GM12878 (cell line): ENCODE results near the gene SLC25A48. TPM values are rescaled to one million over a fixed set of nuclear protein-coding genes. Genes with fewer than 3 reads are reported as not detected.

Source experiments
- ATAC-seq: fragments of 200-7000 bp; cut with Tn5 transposase; 3 replicates; pipeline ENCODE4 v1.9.1; 2020; ENCODE audit warnings: mild to moderate bottlenecking, moderate library complexity
- BruUV-seq: library from RNA; stranded (reverse); fragments of 400-500 nt; replicated peaks from 2 replicates; lab custom pipeline; 2021; lab: Mats Ljungman, UMichigan
- CTCF ChIA-PET: fragments of 300-600 bp; sonication (Branson Sonifier 250); formaldehyde crosslinking; extraction: SDS; loops from one replicate; lab custom pipeline; 2021; ENCODE audit warnings: inconsistent platforms; lab: Yijun Ruan, JAX
- POLR2A ChIA-PET: fragments of 350-600 bp; formaldehyde crosslinking; extraction: SDS; loops from one replicate; lab custom pipeline; 2021; ENCODE audit warnings: inconsistent platforms; lab: Charles Lee
- RAD21 ChIA-PET: fragments of 300-600 bp; sonication (Branson Sonifier 250); formaldehyde crosslinking; loops from one replicate; lab custom pipeline; 2023; ENCODE audit warnings: antibody characterized with exemption; ENCODE audit not compliant: unreplicated experiment; lab: Charles Lee
- SMC1A ChIA-PET: fragments of 300-600 bp; sonication (Branson Sonifier 250); formaldehyde crosslinking; loops from one replicate; lab custom pipeline; 2023; ENCODE audit not compliant: unreplicated experiment, uncharacterized antibody; lab: Charles Lee
- DNase-seq: peaks from one replicate; pipeline ENCODE4 v3.0.0-alpha.2; 2011; ENCODE audit warnings: low read depth, low spot score
- FAIRE-seq: peaks from 3 replicates; lab custom pipeline; 2011; peaks lifted over from hg19 to GRCh38; lab: Jason Lieb, UNC
- H2AFZ ChIP-seq: 2 replicates; pipeline ENCODE4 v1.6.0; 2011; ENCODE audit warnings: low read depth, low read length, control low read depth; ENCODE audit not compliant: control insufficient read depth
- H3K27ac ChIP-seq: 2 replicates; pipeline ENCODE4 v1.5.1; 2011; ENCODE audit warnings: control low read depth; ENCODE audit not compliant: control insufficient read depth, insufficient read depth
- H3K27me3 ChIP-seq, 2 experiments: replicated peaks in 1 of 2; 2 replicates each; pipeline versions ENCODE4 v1.6.0 to v1.6.1; 2011; ENCODE audit warnings: low read length in 1 of 2; ENCODE audit not compliant: control insufficient read depth in 2 of 2, insufficient read depth in 2 of 2
- H3K36me3 ChIP-seq, 2 experiments: 2 replicates each; pipeline ENCODE4 v1.5.1; 2011; ENCODE audit warnings: low read length in 1 of 2; ENCODE audit not compliant: control insufficient read depth in 2 of 2, insufficient read depth in 2 of 2
- H3K4me1 ChIP-seq: 2 replicates; pipeline ENCODE4 v1.6.1; 2011; ENCODE audit warnings: mild to moderate bottlenecking, low read length, moderate library complexity, mixed read lengths; ENCODE audit not compliant: control insufficient read depth, insufficient read depth
- H3K4me2 ChIP-seq: 2 replicates; pipeline ENCODE4 v1.6.0; 2011; ENCODE audit warnings: control low read depth; ENCODE audit not compliant: control insufficient read depth, insufficient read depth
- H3K4me3 ChIP-seq: fragments of 200-600 bp; sonication (generic); 2 replicates; pipeline ENCODE4 v1.5.1; 2016
- H3K79me2 ChIP-seq: 2 replicates; pipeline ENCODE4 v1.6.0; 2011; ENCODE audit warnings: low read length; ENCODE audit not compliant: control insufficient read depth, insufficient read depth
- H3K9ac ChIP-seq: 2 replicates; pipeline ENCODE4 v1.8.0; 2011; ENCODE audit warnings: low read length, control low read depth, mixed read lengths; ENCODE audit not compliant: control insufficient read depth, insufficient read depth
- H3K9me3 ChIP-seq: replicated peaks from 3 replicates; pipeline ENCODE4 v1.5.1; 2011; ENCODE audit warnings: mild to moderate bottlenecking, low read length; ENCODE audit not compliant: control insufficient read depth, insufficient read depth
- H4K20me1 ChIP-seq: 2 replicates; pipeline ENCODE4 v1.6.0; 2011; ENCODE audit not compliant: control insufficient read depth, insufficient read depth
- CUX1 ChIP-seq: IDR thresholded peaks from 2 replicates; pipeline ENCODE4 v1.6.1; 2012; ENCODE audit warnings: improper control_type of control experiment, low read depth, low read length; ENCODE audit not compliant: insufficient replicate concordance
- ELK1 ChIP-seq: IDR thresholded peaks from 2 replicates; pipeline ENCODE4 v1.6.1; 2012; ENCODE audit warnings: low read depth, low read length, improper control_type of control experiment
- HDAC6 ChIP-seq: fragments of 200-600 bp; sonication (generic); IDR thresholded peaks from one replicate; pipeline ENCODE4 v1.8.0; 2017; ENCODE audit warnings: antibody characterized with exemption; ENCODE audit not compliant: unreplicated experiment
- MTA3 ChIP-seq: IDR thresholded peaks from 2 replicates; pipeline ENCODE4 v1.6.1; 2012; ENCODE audit warnings: low read length, inconsistent platforms, borderline replicate concordance
- NFIC ChIP-seq: IDR thresholded peaks from 2 replicates; pipeline ENCODE4 v1.6.1; 2012; ENCODE audit warnings: low read depth, mild to moderate bottlenecking, inconsistent platforms, low read length, moderate library complexity
- SREBF2 ChIP-seq: IDR thresholded peaks from 2 replicates; pipeline ENCODE4 v1.6.1; 2012; ENCODE audit warnings: mild to moderate bottlenecking, low read length
- WGBS: methylation state at CpG from one replicate; pipeline ENCODE4 v1.1.6; 2016; ENCODE audit warnings: low lambda C conversion rate; ENCODE audit not compliant: insufficient replicate concordance, insufficient coverage; ENCODE audit errors: missing lambda C conversion rate; 5-methylcytosine and 5-hydroxymethylcytosine counted together
- in situ Hi-C: fragments of 300-500 bp; cut with MboI; formaldehyde crosslinking; loops from 9 replicates; pipeline ENCODE4 v1.14.3; 2018; ENCODE audit warnings: mixed read lengths
- intact Hi-C: fragments of 100-400 bp; cut with micrococcal nuclease; formaldehyde crosslinking; loops from one replicate; pipeline ENCODE4 v1.14.2; 2022; ENCODE audit not compliant: unreplicated experiment
- polyA plus RNA-seq, 11 experiments: library from polyadenylated mRNA; depleted of rRNA in 4 of 11; unstranded in 6 of 11; stranded (reverse) in 5 of 11; fragments of >200 nt; fragmentation: Nextera tagmentation in 4 of 11; fragmentation: Illumina TruSeq in 1 of 11; extraction: Ambion mirVana in 4 of 11; extraction: Trizol in 1 of 11; gene quantifications; 1 replicate in 1 of 11; 2 replicates in 10 of 11; pipeline versions ENCODE4 v1.2.1 to v1.2.3, GENCODE V29; 2011 to 2016; ENCODE audit warnings: inconsistent platforms in 2 of 11, missing spikeins in 2 of 11, low read depth in 1 of 11
- total RNA-seq, 4 experiments: library from RNA; depleted of rRNA in 3 of 4; stranded (reverse); fragments of >200 nt in 3 of 4; fragmentation: Illumina TruSeq in 1 of 4; extraction: Trizol in 1 of 4; gene quantifications; 2 replicates each; pipeline versions ENCODE4 v1.2.1 to v1.2.3, GENCODE V29; 2013 to 2021

SLC25A48 gene
- total and polyA plus RNA-seq, 10 of the 15 experiments (the other 5 are each of a cell fraction or from before 2014, with no cell fraction given) = 0.06 TPM; not detected in 9

- no peaks in the 10 kb centered on the region for H3K9me3 ChIP-seq
- CTCF ChIA-PET = interaction anchor here (1.2 to 1.3 kb wide), 2 partner anchors 10 to 19 kb away, joined by 3 read pairs; no protein-coding TSS in a partner anchor
- RAD21 ChIA-PET = no interaction called here
- peaks cover 2 to 3% of the 10 kb centered on the region in 2 experiments; a peak in 1 of 4 replicates for H3K27me3 ChIP-seq
- SMC1A ChIA-PET = no interaction called here
- no peaks in the 10 kb centered on the region for H3K4me1 ChIP-seq
- no peak for ATAC-seq
- no peaks in the 10 kb centered on the region for H3K79me2 ChIP-seq
- no peak overlapping the region for H3K4me3 ChIP-seq
- no peak overlapping the region for H3K4me2 ChIP-seq
- 40% methylated on average over 6 of the region's 6 CpGs for WGBS
- H2AFZ ChIP-seq = no peak overlapping the region
- intact Hi-C loops = no loop called here
- H3K9ac ChIP-seq = no peak overlapping the region
- BruUV-seq = no TSS peak
- no peak for FAIRE-seq
- no peaks in the 10 kb centered on the region for H4K20me1 ChIP-seq
- no peak for DNase-seq
- POLR2A ChIA-PET = no interaction called here
- TF ChIP-seq HDAC6 = no peak
- TF ChIP-seq SREBF2 = no peak
- no peak for TF ChIP-seq ELK1
- no peak for TF ChIP-seq MTA3
- no peak for TF ChIP-seq NFIC
- TF ChIP-seq CUX1 = no peak
- in situ Hi-C loops = no loop called here
- no peak overlapping the region for H3K27ac ChIP-seq
- no peaks in the 10 kb centered on the region for H3K36me3 ChIP-seq
Measured at GRCh38 chr5:135898651-135899050, 64.2 kb downstream of the SLC25A48 start.
